ENCODE data around the gene GAD2.

GRCh38 chr10:26221541-26221940 lies 5.0 kb downstream of the GAD2 start:
- no peak for TF ChIP-seq POLR2A (IDR thresholded peaks at IDR 0.05)
- TF ChIP-seq, protein P1, sequence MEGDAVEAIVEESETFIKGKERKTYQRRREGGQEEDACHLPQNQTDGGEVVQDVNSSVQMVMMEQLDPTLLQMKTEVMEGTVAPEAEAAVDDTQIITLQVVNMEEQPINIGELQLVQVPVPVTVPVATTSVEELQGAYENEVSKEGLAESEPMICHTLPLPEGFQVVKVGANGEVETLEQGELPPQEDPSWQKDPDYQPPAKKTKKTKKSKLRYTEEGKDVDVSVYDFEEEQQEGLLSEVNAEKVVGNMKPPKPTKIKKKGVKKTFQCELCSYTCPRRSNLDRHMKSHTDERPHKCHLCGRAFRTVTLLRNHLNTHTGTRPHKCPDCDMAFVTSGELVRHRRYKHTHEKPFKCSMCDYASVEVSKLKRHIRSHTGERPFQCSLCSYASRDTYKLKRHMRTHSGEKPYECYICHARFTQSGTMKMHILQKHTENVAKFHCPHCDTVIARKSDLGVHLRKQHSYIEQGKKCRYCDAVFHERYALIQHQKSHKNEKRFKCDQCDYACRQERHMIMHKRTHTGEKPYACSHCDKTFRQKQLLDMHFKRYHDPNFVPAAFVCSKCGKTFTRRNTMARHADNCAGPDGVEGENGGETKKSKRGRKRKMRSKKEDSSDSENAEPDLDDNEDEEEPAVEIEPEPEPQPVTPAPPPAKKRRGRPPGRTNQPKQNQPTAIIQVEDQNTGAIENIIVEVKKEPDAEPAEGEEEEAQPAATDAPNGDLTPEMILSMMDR (IDR thresholded peaks at IDR 0.05): no peak
- TF ChIP-seq EP300 (IDR thresholded peaks at IDR 0.05): no peak
- no peak for TF ChIP-seq POLR2AphosphoS5 (IDR thresholded peaks at IDR 0.05)
